ENCODE measurements around the gene IFT20.

IFT20 gene

GRCh38 chr17:28291780-28292330 lies 43.4 kb downstream of the IFT20 start:
- no peaks in the 10 kb centered on the region for H3K79me2 ChIP-seq (ENCODE audit: insufficient read depth, low read length)
- no peak overlapping the region for H3K9ac ChIP-seq (ENCODE audit: low read depth, low read length, poor library complexity, severe bottlenecking)
- H3F3A ChIP-seq (ENCODE audit: low read depth): no peaks in the 10 kb centered on the region
- no peaks in the 10 kb centered on the region for H3K36me3 ChIP-seq (ENCODE audit: insufficient read depth, low read length)
- TF ChIP-seq CTCF (conservative IDR thresholded peaks at IDR 0.05; ENCODE audit: low read length): no peak
- no peak for TF ChIP-seq EZH2phosphoT487 (IDR thresholded peaks at IDR 0.05; ENCODE audit: borderline replicate concordance)
- no peaks in the 10 kb centered on the region for H3K9me2 ChIP-seq (replicated peaks; ENCODE audit: low read depth, low read length)
- no peaks in the 10 kb centered on the region for H3K4me1 ChIP-seq (ENCODE audit: insufficient read depth, low read length, poor library complexity, severe bottlenecking)
- H3K27me3 ChIP-seq (ENCODE audit: insufficient read depth, low read length, poor library complexity, severe bottlenecking): no peaks in the 10 kb centered on the region
- no peak overlapping the region for H2AFZ ChIP-seq (ENCODE audit: low read length)
- no peaks in the 10 kb centered on the region for H4K20me1 ChIP-seq (ENCODE audit: insufficient read depth, low read length, poor library complexity, severe bottlenecking)
- H3K4me2 ChIP-seq (ENCODE audit: low read depth, low read length, poor library complexity, severe bottlenecking): no peak overlapping the region
- no peak overlapping the region for H3K4me3 ChIP-seq (ENCODE audit: low read length, poor library complexity, severe bottlenecking)
- H3K9me3 ChIP-seq (ENCODE audit: insufficient read depth, low read depth, low read length): no peaks in the 10 kb centered on the region

GRCh38 chr17:28290703-28291102 lies 44.6 kb downstream of the IFT20 start:
- Histone ChIP-seq H3K9me2 (replicated peaks; ENCODE audit: low read depth, low read length) (no peaks in the 10 kb centered on the region), H3K79me2 (ENCODE audit: insufficient read depth, low read length) (no peaks in the 10 kb centered on the region), H3K9ac (ENCODE audit: low read depth, low read length, poor library complexity, severe bottlenecking) (no peak overlapping the region), H3K4me1 (ENCODE audit: insufficient read depth, low read length, poor library complexity, severe bottlenecking) (no peaks in the 10 kb centered on the region), H3K4me3 (ENCODE audit: low read length, poor library complexity, severe bottlenecking) (no peak overlapping the region), H3F3A (ENCODE audit: low read depth) (no peaks in the 10 kb centered on the region), H4K20me1 (ENCODE audit: insufficient read depth, low read length, poor library complexity, severe bottlenecking) (no peaks in the 10 kb centered on the region), H3K27me3 (ENCODE audit: insufficient read depth, low read length, poor library complexity, severe bottlenecking) (no peaks in the 10 kb centered on the region), H3K36me3 (ENCODE audit: insufficient read depth, low read length) (no peaks in the 10 kb centered on the region), H2AFZ (ENCODE audit: low read length) (no peak overlapping the region), H3K4me2 (ENCODE audit: low read depth, low read length, poor library complexity, severe bottlenecking) (no peak overlapping the region), H3K9me3 (ENCODE audit: insufficient read depth, low read depth, low read length) (no peaks in the 10 kb centered on the region)
- TF ChIP-seq EZH2phosphoT487 (IDR thresholded peaks at IDR 0.05; ENCODE audit: borderline replicate concordance): no peak
- TF ChIP-seq CTCF (conservative IDR thresholded peaks at IDR 0.05; ENCODE audit: low read length): no peak

- Histone ChIP-seq H4K20me1 (ENCODE audit: insufficient read depth, low read length, poor library complexity, severe bottlenecking) (no peaks in the 10 kb centered on the region), H3K79me2 (ENCODE audit: insufficient read depth, low read length) (no peaks in the 10 kb centered on the region), H3K36me3 (ENCODE audit: insufficient read depth, low read length) (no peaks in the 10 kb centered on the region), H3K9me2 (replicated peaks; ENCODE audit: low read depth, low read length) (no peaks in the 10 kb centered on the region), H3K9ac (ENCODE audit: low read depth, low read length, poor library complexity, severe bottlenecking) (no peak overlapping the region), H3K9me3 (ENCODE audit: insufficient read depth, low read depth, low read length) (no peaks in the 10 kb centered on the region), H3F3A (ENCODE audit: low read depth) (no peaks in the 10 kb centered on the region), H3K27me3 (ENCODE audit: insufficient read depth, low read length, poor library complexity, severe bottlenecking) (peaks cover 26% of the 10 kb centered on the region), H3K4me3 (ENCODE audit: low read length, poor library complexity, severe bottlenecking) (no peak overlapping the region), H3K4me1 (ENCODE audit: insufficient read depth, low read length, poor library complexity, severe bottlenecking) (no peaks in the 10 kb centered on the region), H3K4me2 (ENCODE audit: low read depth, low read length, poor library complexity, severe bottlenecking) (no peak overlapping the region), H2AFZ (ENCODE audit: low read length) (no peak overlapping the region)
- TF ChIP-seq EZH2phosphoT487 (IDR thresholded peaks at IDR 0.05; ENCODE audit: borderline replicate concordance) (no peak), CTCF (conservative IDR thresholded peaks at IDR 0.05; ENCODE audit: low read length) (no peak)
These were observed 49.3 kb downstream of the IFT20 start for GRCh38 chr17:28285965-28286364.
